ENCODE results near the gene MAB21L3. TPM values are rescaled to one million over a fixed set of nuclear protein-coding genes. Genes with fewer than 3 reads are reported as not detected.

Gene MAB21L3
- total RNA-seq, 6 experiments from 2014 or later, result 0.09 to 7.2 (median 1.1) TPM

- WGBS (ENCODE audit: insufficient coverage, low coverage, low lambda C conversion rate, missing lambda C conversion rate), result 44% methylated on average over 4 of the region's 4 CpGs
- Histone ChIP-seq H3K27ac (no peak overlapping the region), H3K36me3 (no peaks in the 10 kb centered on the region), H3K4me3 (no peak overlapping the region), H3K4me1 (peaks cover 0 to 16% (median 3%) of the 10 kb centered on the region in 4 donors), H3K9me3 (no peaks in the 10 kb centered on the region), H3K27me3 (no peaks in the 10 kb centered on the region)
- intact Hi-C loops (cut with DNase I), result no loop called here
- no peak for ATAC-seq
- no peak for TF ChIP-seq CTCF (IDR thresholded peaks at IDR 0.05)
- TF ChIP-seq POLR2A (IDR thresholded peaks at IDR 0.05), result no peak
- DNase-seq, result no peak
Measured at GRCh38 chr1:116126281-116126680, 15.1 kb downstream of the MAB21L3 start.

- intact Hi-C loops (cut with DNase I), result no loop called here
- Histone ChIP-seq H3K4me3 (no peak overlapping the region), H3K36me3 (no peaks in the 10 kb centered on the region), H3K27me3 (no peaks in the 10 kb centered on the region), H3K4me1 (peaks cover 0 to 16% (median 3%) of the 10 kb centered on the region in 4 donors), H3K9me3 (no peaks in the 10 kb centered on the region), H3K27ac (no peak overlapping the region)
- ATAC-seq, result no peak
- WGBS (ENCODE audit: insufficient coverage, low coverage, low lambda C conversion rate, missing lambda C conversion rate), result 83% methylated on average over 3 of the region's 13 CpGs
- DNase-seq, result no peak
- TF ChIP-seq CTCF (IDR thresholded peaks at IDR 0.05), result no peak
- TF ChIP-seq POLR2A (IDR thresholded peaks at IDR 0.05), result no peak
Measured at GRCh38 chr1:116127123-116127847, 16.1 kb downstream of the MAB21L3 start.

- ATAC-seq (no peak), DNase-seq (no peak)
- Histone ChIP-seq H3K27ac (no peak overlapping the region), H3K4me1 (peaks cover 0 to 10% (median 3%) of the 10 kb centered on the region in 4 donors), H3K9me3 (no peaks in the 10 kb centered on the region), H3K4me3 (no peak overlapping the region), H3K36me3 (no peaks in the 10 kb centered on the region), H3K27me3 (no peaks in the 10 kb centered on the region)
- intact Hi-C loops (cut with DNase I), result no loop called here
- TF ChIP-seq CTCF (IDR thresholded peaks at IDR 0.05) (no peak), POLR2A (IDR thresholded peaks at IDR 0.05) (no peak)
- WGBS (ENCODE audit: insufficient coverage, low coverage, low lambda C conversion rate, missing lambda C conversion rate), result 81% methylated on average over 7 of the region's 7 CpGs
Measured at GRCh38 chr1:116127848-116128540, 16.8 kb downstream of the MAB21L3 start.

- Histone ChIP-seq H3K9me3 (no peaks in the 10 kb centered on the region), H3K4me1 (peaks cover 0 to 7% (median under 1%) of the 10 kb centered on the region in 4 donors), H3K27me3 (no peaks in the 10 kb centered on the region), H3K27ac (no peak overlapping the region), H3K4me3 (no peak overlapping the region), H3K36me3 (no peaks in the 10 kb centered on the region)
- ATAC-seq, result no peak
- WGBS (ENCODE audit: insufficient coverage, low coverage, low lambda C conversion rate, missing lambda C conversion rate), result 82% methylated on average over 3 of the region's 3 CpGs
- no peak for TF ChIP-seq POLR2A (IDR thresholded peaks at IDR 0.05)
- intact Hi-C loops (cut with DNase I), result no loop called here
- DNase-seq, result no peak
Measured at GRCh38 chr1:116128664-116129063, 17.5 kb downstream of the MAB21L3 start.

- TF ChIP-seq CTCF (IDR thresholded peaks at IDR 0.05) (no peak), POLR2A (IDR thresholded peaks at IDR 0.05) (no peak)
- Histone ChIP-seq H3K9me3 (no peaks in the 10 kb centered on the region), H3K4me3 (no peak overlapping the region), H3K27ac (no peak overlapping the region), H3K27me3 (no peaks in the 10 kb centered on the region), H3K36me3 (no peaks in the 10 kb centered on the region), H3K4me1 (no peaks in the 10 kb centered on the region)
- 44% methylated on average over 6 of the region's 6 CpGs for WGBS (ENCODE audit: insufficient coverage, low coverage, low lambda C conversion rate, missing lambda C conversion rate)
- no peak for DNase-seq
- intact Hi-C loops (cut with DNase I), result no loop called here
- ATAC-seq, result peak in 1 of 4 donors; percentile 33
Measured at GRCh38 chr1:116129537-116129936, 18.3 kb downstream of the MAB21L3 start.
